ENCODE data around the gene SCP2.

DNA sequence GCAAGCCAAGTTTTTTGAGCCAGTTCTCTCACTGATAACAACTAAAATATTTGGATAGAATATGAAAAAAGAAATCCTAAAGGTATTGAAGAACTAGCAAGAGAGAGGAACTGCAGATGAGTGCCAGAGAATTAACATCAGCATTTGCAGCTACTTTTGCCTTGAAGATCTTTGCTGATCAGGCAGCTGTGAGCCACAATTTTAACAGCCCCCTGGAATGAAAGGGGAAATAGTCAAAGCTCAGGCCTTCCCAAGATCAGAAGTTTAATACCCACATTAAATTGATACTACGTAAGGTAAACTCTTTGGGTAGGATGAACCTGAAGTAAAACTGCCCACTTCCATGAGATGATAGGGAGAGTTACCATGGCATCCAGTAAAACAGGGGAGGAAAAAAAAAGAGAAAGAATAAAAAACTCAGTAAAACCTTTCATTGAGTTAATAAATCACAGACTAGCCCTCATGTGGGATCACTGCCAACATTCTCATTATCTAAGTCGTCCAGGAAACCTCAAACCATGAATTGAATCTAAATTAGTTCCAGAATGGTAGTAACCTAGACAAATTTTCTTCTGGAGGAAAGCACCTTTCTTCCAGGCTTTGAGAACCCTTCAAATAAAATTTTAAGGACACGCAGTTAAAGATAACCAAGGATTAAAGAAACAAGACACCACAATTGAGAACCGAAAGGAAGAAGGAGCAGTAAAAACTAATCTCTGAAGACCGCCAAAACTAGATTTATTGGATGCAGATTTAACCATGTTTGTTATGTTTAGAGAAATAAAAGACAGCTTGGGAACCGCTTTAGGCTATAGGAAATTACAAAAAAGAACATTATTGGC lies 28.3 kb downstream of the SCP2 start:
- TF ChIP-seq, protein P1, sequence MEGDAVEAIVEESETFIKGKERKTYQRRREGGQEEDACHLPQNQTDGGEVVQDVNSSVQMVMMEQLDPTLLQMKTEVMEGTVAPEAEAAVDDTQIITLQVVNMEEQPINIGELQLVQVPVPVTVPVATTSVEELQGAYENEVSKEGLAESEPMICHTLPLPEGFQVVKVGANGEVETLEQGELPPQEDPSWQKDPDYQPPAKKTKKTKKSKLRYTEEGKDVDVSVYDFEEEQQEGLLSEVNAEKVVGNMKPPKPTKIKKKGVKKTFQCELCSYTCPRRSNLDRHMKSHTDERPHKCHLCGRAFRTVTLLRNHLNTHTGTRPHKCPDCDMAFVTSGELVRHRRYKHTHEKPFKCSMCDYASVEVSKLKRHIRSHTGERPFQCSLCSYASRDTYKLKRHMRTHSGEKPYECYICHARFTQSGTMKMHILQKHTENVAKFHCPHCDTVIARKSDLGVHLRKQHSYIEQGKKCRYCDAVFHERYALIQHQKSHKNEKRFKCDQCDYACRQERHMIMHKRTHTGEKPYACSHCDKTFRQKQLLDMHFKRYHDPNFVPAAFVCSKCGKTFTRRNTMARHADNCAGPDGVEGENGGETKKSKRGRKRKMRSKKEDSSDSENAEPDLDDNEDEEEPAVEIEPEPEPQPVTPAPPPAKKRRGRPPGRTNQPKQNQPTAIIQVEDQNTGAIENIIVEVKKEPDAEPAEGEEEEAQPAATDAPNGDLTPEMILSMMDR (IDR thresholded peaks at IDR 0.05; ENCODE audit: insufficient read depth, low read depth, low read length) = no peak
- no peak for TF ChIP-seq EZH2 (IDR thresholded peaks at IDR 0.05; ENCODE audit: insufficient read depth, low read length)

Data from astrocyte (in vitro differentiated cells and primary cell).